OCI-LY3 (cell line): ENCODE measurements around the gene DCP2.

Source experiments
- H2AFZ ChIP-seq: fragments of 200-600, 300-600 bp; shearing (Covaris generic); 2 replicates; pipeline ENCODE4 v1.6.0; 2014; ENCODE audit warnings: antibody characterized with exemption, low read depth, low read length
- H3K27ac ChIP-seq: fragments of 200-600, 300-600 bp; sonication (generic); 2 replicates; pipeline ENCODE4 v1.5.1; 2014; ENCODE audit warnings: mild to moderate bottlenecking, low read length, moderate library complexity, mixed read lengths
- H3K27me3 ChIP-seq: fragments of 200-600, 300-600 bp; sonication (generic); 2 replicates; pipeline ENCODE4 v1.6.1; 2014; ENCODE audit warnings: low read depth, low read length, mixed read lengths
- H3K36me3 ChIP-seq: fragments of 200-600, 300-600 bp; sonication (generic); replicated peaks from 2 replicates; pipeline ENCODE3; 2014; ENCODE audit warnings: low read depth, low read length, mixed read lengths
- H3K4me1 ChIP-seq: fragments of 300-600, 200-600 bp; sonication (generic); 2 replicates; pipeline ENCODE4 v1.6.1; 2014; ENCODE audit warnings: low read length, mixed read lengths
- H3K4me2 ChIP-seq: fragments of 200-600, 300-600 bp; sonication (generic); 2 replicates; pipeline ENCODE4 v1.6.1; 2014; ENCODE audit warnings: low read length, mixed read lengths
- H3K4me3 ChIP-seq: fragments of 300-600, 200-600 bp; sonication (generic); 2 replicates; pipeline ENCODE4 v1.5.1; 2014; ENCODE audit warnings: antibody characterized with exemption, mild to moderate bottlenecking, low read length, moderate library complexity
- H3K79me2 ChIP-seq: fragments of 300-600, 200-600 bp; shearing (Covaris generic); 2 replicates; pipeline ENCODE4 v1.6.1; 2014; ENCODE audit warnings: mild to moderate bottlenecking, low read length, mixed read lengths
- H3K9ac ChIP-seq: fragments of 300-600, 200-600 bp; shearing (Covaris generic); 2 replicates; pipeline ENCODE4 v1.6.0; 2014; ENCODE audit warnings: mild to moderate bottlenecking, low read length, moderate library complexity
- H3K9me3 ChIP-seq: fragments of 200-600, 300-600 bp; shearing (Covaris generic); 2 replicates; pipeline ENCODE4 v1.6.1; 2014; ENCODE audit warnings: low read length, mixed read lengths; ENCODE audit not compliant: insufficient read depth
- H4K20me1 ChIP-seq: fragments of 200-600, 300-600 bp; sonication (generic); 2 replicates; pipeline ENCODE4 v1.6.1; 2016; ENCODE audit warnings: low read length, mixed read lengths; ENCODE audit not compliant: insufficient read depth
- EZH2phosphoT487 ChIP-seq: fragments of 200-600 bp; shearing (Covaris generic); IDR thresholded peaks from 2 replicates; pipeline ENCODE4 v1.6.1; 2018; ENCODE audit warnings: antibody characterized with exemption, mixed run types, low read depth
- TF ChIP-seq, protein P1 (sequence below): fragments of 200-600, 300-600 bp; sonication (generic); IDR thresholded peaks from 2 replicates; pipeline ENCODE4 v1.5.1; 2014; ENCODE audit warnings: antibody characterized with exemption, low read length, low read depth

Gene DCP2

DNA sequence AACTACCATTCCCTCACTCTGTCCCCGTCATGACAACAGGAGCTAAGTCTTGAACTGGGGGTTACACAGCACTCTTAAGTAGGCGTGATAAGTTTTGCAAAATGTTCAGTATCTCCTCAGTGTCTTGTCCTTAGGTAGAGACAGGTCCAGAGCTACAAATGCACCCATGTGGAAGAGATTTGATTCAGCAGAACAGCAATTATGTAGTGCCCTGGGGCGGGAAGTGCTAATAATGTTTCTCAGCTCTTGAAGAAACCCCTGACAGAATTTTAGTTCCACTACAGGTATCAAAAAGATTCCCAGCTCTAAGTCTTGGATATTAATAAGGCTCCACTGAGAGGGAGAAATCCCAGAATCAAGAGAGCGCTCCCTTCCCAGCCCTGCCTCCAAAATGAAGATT is 49.6 kb downstream of the DCP2 start:
- TF ChIP-seq, protein P1, sequence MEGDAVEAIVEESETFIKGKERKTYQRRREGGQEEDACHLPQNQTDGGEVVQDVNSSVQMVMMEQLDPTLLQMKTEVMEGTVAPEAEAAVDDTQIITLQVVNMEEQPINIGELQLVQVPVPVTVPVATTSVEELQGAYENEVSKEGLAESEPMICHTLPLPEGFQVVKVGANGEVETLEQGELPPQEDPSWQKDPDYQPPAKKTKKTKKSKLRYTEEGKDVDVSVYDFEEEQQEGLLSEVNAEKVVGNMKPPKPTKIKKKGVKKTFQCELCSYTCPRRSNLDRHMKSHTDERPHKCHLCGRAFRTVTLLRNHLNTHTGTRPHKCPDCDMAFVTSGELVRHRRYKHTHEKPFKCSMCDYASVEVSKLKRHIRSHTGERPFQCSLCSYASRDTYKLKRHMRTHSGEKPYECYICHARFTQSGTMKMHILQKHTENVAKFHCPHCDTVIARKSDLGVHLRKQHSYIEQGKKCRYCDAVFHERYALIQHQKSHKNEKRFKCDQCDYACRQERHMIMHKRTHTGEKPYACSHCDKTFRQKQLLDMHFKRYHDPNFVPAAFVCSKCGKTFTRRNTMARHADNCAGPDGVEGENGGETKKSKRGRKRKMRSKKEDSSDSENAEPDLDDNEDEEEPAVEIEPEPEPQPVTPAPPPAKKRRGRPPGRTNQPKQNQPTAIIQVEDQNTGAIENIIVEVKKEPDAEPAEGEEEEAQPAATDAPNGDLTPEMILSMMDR, result no peak
- no peak for TF ChIP-seq EZH2phosphoT487
- no peak overlapping the region for H2AFZ ChIP-seq
- H3K4me1 ChIP-seq, result no peaks in the 10 kb centered on the region
- no peaks in the 10 kb centered on the region for H3K79me2 ChIP-seq
- peaks cover 10% of the 10 kb centered on the region for H3K36me3 ChIP-seq
- H3K4me3 ChIP-seq, result no peak overlapping the region
- no peak overlapping the region for H3K27ac ChIP-seq
- no peaks in the 10 kb centered on the region for H3K9me3 ChIP-seq
- H4K20me1 ChIP-seq, result no peaks in the 10 kb centered on the region
- H3K4me2 ChIP-seq, result no peak overlapping the region
- H3K27me3 ChIP-seq, result no peaks in the 10 kb centered on the region
- no peak overlapping the region for H3K9ac ChIP-seq

DNA sequence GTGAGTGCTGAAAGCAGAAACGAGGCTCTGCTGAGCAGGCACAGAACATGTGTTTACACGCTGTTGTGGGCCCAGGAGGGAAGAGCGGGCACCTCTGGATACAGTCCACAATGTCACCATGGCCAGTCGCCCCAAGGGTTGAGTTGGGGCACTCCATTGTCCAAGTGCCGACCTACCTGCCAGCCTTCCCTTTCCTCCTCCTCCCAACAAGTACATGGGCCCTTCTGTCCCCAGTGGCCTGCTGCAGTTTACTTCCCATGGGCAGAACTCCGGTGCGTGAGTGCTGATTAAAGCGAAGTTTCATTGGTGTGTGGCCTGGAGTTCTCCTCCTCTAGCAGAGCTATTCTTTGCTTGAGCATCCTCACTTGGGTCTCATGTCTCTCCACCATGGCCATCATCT is 50.4 kb downstream of the DCP2 start:
- no peaks in the 10 kb centered on the region for H3K79me2 ChIP-seq
- no peaks in the 10 kb centered on the region for H3K4me1 ChIP-seq
- TF ChIP-seq, protein P1, result no peak
- no peak for TF ChIP-seq EZH2phosphoT487
- no peaks in the 10 kb centered on the region for H3K9me3 ChIP-seq
- H3K9ac ChIP-seq, result no peak overlapping the region
- peaks cover 10% of the 10 kb centered on the region for H3K36me3 ChIP-seq
- no peaks in the 10 kb centered on the region for H4K20me1 ChIP-seq
- H3K4me3 ChIP-seq, result no peak overlapping the region
- H3K27ac ChIP-seq, result no peak overlapping the region
- no peaks in the 10 kb centered on the region for H3K27me3 ChIP-seq
- no peak overlapping the region for H2AFZ ChIP-seq
- no peak overlapping the region for H3K4me2 ChIP-seq

DNA sequence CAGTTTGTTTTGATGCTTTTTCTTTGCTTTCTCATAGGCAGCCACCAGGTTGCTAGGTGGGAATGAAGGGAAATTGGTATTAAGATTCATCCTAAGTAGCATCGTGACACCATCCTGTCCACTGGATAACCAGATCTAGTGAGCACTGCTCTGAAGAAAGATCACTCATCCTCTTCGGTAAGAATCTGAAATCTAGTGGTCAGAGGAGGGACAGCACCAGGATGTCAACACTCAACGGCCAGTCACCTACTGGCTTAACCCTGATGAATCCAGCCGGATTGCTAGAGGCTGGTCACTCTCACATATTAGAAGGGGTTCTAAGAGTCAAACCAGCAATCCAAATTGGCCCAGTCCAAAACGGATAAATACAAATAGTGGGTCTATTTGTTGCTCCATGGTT is 50.8 kb downstream of the DCP2 start:
- no peak overlapping the region for H2AFZ ChIP-seq
- no peak overlapping the region for H3K27ac ChIP-seq
- no peak overlapping the region for H3K4me2 ChIP-seq
- H3K4me1 ChIP-seq, result no peaks in the 10 kb centered on the region
- H3K36me3 ChIP-seq, result peaks cover 6% of the 10 kb centered on the region
- H3K4me3 ChIP-seq, result no peak overlapping the region
- H3K9me3 ChIP-seq, result no peaks in the 10 kb centered on the region
- H3K9ac ChIP-seq, result no peak overlapping the region
- TF ChIP-seq, protein P1, result no peak
- no peak for TF ChIP-seq EZH2phosphoT487
- no peaks in the 10 kb centered on the region for H4K20me1 ChIP-seq
- H3K79me2 ChIP-seq, result no peaks in the 10 kb centered on the region
- no peaks in the 10 kb centered on the region for H3K27me3 ChIP-seq

DNA sequence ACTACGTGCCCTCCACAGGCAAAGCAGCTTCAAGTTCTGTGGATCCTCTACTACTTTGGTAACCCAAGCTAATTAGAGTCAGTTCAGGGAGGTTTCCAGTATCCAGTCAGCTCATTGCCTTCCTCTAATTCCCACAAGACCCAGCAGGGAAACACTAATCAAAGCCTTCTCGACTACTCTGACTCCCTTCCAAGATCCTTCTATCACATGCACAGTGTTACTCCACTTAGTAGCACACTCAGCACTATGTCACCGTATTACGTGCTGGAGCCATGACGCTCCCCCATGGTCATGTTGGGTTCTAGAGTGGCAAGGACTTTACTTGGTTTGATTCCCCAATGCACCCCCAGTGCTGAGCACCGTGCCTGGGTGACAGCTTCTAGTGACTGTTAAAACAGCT is 53.0 kb downstream of the DCP2 start:
- no peaks in the 10 kb centered on the region for H3K79me2 ChIP-seq
- no peak overlapping the region for H3K9ac ChIP-seq
- no peaks in the 10 kb centered on the region for H3K36me3 ChIP-seq
- no peak for TF ChIP-seq EZH2phosphoT487
- TF ChIP-seq, protein P1, result no peak
- no peaks in the 10 kb centered on the region for H3K9me3 ChIP-seq
- H2AFZ ChIP-seq, result no peak overlapping the region
- H3K27me3 ChIP-seq, result no peaks in the 10 kb centered on the region
- H3K27ac ChIP-seq, result no peak overlapping the region
- no peaks in the 10 kb centered on the region for H4K20me1 ChIP-seq
- no peak overlapping the region for H3K4me3 ChIP-seq
- no peak overlapping the region for H3K4me2 ChIP-seq
- no peaks in the 10 kb centered on the region for H3K4me1 ChIP-seq
